ENCODE data around the gene ZDHHC3.

ZDHHC3 gene

GRCh38 chr3:44924457-44925084, 51.4 kb downstream of the ZDHHC3 start:
- no peak for FAIRE-seq

- no peak for FAIRE-seq
Observed at GRCh38 chr3:44923632-44924456, 52.1 kb downstream of the ZDHHC3 start.

- FAIRE-seq: no peak
Observed at GRCh38 chr3:44920081-44920480, 55.9 kb downstream of the ZDHHC3 start.

- no peak for FAIRE-seq
Observed at GRCh38 chr3:44918581-44918980, 57.4 kb downstream of the ZDHHC3 start.

GRCh38 chr3:44918087-44918486, 57.9 kb downstream of the ZDHHC3 start:
- no peak for FAIRE-seq

GRCh38 chr3:44915702-44916438, 60.1 kb downstream of the ZDHHC3 start:
- no peak for FAIRE-seq

- no peak for FAIRE-seq
Observed at GRCh38 chr3:44914936-44915335, 61.0 kb downstream of the ZDHHC3 start.

GRCh38 chr3:44913868-44914468, 62.0 kb downstream of the ZDHHC3 start:
- no peak for FAIRE-seq

- no peak for FAIRE-seq
Observed at GRCh38 chr3:44910693-44911092, 65.3 kb downstream of the ZDHHC3 start.

GRCh38 chr3:44909063-44909462, 66.9 kb downstream of the ZDHHC3 start:
- no peak for FAIRE-seq

- FAIRE-seq: no peak
Observed at GRCh38 chr3:44907612-44908011, 68.4 kb downstream of the ZDHHC3 start.

- FAIRE-seq: no peak
Observed at GRCh38 chr3:44906997-44907396, 69.0 kb downstream of the ZDHHC3 start.

- no peak for FAIRE-seq
Observed at GRCh38 chr3:44905446-44906157, 70.4 kb downstream of the ZDHHC3 start.

GRCh38 chr3:44903751-44904150, 72.2 kb downstream of the ZDHHC3 start:
- no peak for FAIRE-seq

- no peak for FAIRE-seq
Observed at GRCh38 chr3:44903314-44903713, 72.7 kb downstream of the ZDHHC3 start.

- no peak for FAIRE-seq
Observed at GRCh38 chr3:44902628-44903027, 73.3 kb downstream of the ZDHHC3 start.

GRCh38 chr3:44899683-44900367, 76.1 kb downstream of the ZDHHC3 start:
- no peak for FAIRE-seq

- no peak for FAIRE-seq
Observed at GRCh38 chr3:44896440-44896839, 79.5 kb downstream of the ZDHHC3 start.

GRCh38 chr3:44894485-44894884, 81.5 kb downstream of the ZDHHC3 start:
- FAIRE-seq: no peak

GRCh38 chr3:44893097-44893496, 82.9 kb downstream of the ZDHHC3 start:
- no peak for FAIRE-seq

GRCh38 chr3:44892689-44893088, 83.3 kb downstream of the ZDHHC3 start:
- FAIRE-seq: no peak

- FAIRE-seq: no peak
Observed at GRCh38 chr3:44890852-44891251, 85.1 kb downstream of the ZDHHC3 start.

Measured in TTC549 (cell line).